Activated CD4-positive, alpha-beta T cell treated with anti-CD3 and anti-CD28 coated beads for 24 hours (primary cell): ENCODE measurements around the gene POU2F2.
"Not testable (repeated sequence)": the region's sequence is repeated elsewhere in the genome, so short reads cannot be mapped to it uniquely, and the experiment has no call there.

Experiments used
- DNase-seq, 2 donors: peaks; one replicate each; pipeline ENCODE4 v3.0.0-alpha.2; 2020; ENCODE audit warnings: low read depth in 2 of 2

Gene POU2F2

DNA sequence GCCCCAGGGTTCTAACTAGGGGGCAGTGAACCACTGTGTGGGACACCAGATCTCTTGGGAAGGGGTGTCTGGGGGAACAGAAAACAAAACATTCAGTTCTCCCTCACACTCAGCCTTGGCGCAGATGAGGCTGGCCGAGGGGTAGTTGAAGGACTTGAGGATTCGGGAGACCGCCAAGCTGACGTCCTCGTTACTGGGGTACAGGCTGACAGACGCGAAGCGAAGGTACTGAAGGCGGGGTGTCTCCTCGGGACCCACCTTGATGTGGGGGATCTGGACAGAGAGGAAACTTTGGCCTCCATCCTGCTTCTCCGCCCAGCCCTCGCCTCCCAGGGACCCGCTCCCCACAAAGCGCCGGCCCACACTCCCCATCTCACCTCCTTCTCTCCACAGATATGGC, 69.9 kb downstream of the POU2F2 start:
- DNase-seq, result no peak

DNA sequence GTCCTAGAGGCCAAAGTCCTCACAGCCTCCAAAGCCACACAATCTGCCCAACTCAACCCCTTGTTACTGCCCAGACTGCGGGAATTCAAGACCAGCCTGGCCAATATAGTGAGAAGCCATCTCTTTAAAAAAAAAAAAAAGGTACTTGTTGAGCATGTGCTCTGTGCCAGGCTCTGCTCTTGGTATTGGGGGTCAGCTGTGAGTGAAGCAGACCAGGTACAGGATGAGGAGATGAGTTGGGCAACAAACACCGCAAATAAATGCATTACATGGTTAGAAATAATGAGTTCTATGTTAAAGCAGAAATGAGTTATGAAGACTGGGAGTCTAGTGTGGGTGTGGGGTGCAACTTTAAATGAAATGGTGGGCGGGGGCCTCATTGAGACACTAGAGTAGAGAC, 72.1 kb downstream of the POU2F2 start:
- DNase-seq, result no peak

DNA sequence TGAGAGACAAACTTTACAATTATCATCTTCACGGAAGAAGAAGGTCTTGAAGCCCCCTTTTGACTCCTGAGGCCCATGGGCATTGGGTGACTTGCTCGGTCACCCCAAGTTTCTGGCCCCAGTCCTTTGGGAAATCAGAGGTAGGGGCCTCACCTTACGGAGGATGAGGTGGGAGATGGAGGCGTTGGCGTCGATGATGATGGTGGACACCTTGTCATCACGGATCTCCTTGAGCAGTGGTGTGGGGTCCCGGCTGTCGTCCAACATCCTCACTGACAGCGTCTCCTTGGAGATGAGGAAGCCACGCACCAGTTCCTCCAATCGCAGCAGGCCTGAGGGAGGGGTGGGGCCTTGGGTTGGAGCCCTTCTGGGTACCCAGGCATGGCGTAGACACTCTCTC, 73.0 kb downstream of the POU2F2 start:
- no peak for DNase-seq

DNA sequence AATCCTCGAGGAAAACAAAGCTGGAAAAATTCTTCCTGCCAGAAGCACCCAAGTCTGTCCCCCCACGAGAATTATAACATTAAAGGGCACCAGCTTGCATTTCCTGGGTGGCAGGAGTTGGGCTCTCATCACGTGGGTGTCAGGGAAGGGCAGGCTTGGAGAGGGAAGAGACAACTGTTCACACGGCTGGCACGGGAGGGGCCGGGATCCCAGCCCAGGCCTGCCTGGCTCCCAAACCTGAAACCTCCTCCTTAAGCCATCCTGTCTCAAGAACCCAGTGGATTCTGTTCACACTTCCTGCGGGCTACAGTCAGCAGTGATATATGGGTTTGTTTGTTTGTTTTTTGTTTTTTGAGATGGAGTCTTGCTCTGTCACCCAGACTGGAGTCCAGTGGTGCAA, 74.4 kb downstream of the POU2F2 start:
- no peak for DNase-seq

DNA sequence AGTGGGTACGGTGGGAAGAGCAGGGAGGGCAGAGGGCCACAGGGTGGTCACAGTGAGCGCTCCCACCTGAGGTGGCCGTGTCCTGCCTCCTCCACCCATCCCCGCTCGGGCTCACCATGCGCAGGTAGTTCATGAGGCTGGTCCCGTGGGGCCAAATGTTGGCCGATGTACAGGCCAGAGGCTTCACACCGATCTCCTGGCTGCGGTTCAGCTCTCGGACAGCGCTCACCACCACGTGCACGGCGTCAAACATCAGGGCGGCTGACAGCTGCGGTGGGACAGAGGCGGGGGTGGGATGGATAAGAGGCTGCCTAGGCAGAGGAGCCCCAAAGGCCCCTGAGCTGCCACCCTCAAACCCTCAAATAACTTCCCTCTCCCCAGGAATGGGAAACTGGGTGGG, 78.0 kb downstream of the POU2F2 start:
- DNase-seq, result no peak

DNA sequence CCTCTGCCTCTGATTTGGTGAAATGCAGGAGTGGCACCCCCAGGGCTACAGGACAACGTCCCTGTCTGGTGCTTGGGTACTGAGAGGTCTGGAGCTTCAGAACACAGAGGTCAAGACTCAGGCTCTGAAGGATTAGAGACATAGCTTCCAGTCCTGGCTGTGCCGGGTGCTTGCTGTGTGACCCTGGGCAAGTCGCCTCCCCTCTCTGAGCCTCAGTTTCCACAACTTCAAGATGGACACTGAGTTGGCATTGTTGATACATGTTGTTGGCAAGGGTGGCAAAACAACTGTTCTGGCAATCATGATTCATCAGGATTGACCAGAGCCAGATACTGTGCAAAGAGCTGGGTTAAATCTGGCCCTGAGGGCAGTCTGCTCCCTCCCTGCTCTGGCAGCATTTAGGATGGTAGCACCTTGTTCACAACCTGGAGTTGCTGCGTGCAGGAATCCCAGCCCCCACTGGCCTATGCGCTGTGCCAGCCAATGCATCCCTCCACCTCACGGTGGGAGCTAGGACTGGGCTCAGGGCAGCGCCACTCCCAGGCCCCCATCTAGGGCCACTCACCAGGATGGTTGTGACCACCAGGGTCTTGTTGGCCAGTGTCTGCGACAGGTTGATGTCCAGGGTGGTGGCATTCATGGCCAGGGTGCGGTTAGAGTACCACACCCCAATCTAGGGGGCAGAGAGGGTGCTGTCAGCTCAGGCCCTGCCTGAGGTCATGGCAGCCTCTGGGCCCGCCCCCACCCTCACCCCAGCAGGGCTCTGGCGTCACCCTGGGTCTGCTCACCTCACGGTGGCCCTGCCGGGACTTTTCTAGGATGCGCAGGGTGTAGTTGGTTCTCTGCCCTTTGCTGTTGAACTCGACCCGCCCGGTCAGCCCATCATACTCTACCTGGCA, 79.0 kb downstream of the POU2F2 start:
- no peak for DNase-seq

DNA sequence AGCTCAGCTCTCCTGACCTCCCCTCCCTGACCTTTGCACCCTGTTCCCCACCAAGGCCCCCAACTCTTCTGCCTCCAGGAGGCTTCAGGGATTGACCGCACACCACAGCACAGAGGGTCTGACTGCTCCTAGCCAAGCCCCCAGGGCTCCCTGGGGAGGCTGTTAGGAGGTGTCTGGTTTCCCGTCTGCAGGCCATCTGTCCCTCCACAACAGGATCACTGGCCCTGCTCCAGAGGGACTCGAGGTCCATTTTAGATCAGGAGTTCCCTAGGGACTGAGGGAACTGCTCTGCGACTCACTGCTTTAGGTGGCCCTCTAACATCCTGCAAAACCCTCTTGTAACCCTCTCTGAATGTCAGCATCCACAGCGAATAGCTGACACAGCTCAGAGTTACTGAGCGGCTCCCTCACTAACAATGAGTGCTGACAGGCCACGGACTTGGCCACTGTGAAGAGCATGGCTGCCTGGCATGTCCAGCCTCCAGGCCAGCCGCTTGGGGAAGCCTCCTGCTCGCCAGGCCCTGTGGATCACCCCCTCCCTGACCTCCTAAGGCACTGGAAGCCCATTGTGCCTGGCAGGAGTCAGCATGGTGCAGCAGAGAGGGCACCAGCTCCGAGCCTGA, 79.9 kb downstream of the POU2F2 start:
- DNase-seq, result no peak

DNA sequence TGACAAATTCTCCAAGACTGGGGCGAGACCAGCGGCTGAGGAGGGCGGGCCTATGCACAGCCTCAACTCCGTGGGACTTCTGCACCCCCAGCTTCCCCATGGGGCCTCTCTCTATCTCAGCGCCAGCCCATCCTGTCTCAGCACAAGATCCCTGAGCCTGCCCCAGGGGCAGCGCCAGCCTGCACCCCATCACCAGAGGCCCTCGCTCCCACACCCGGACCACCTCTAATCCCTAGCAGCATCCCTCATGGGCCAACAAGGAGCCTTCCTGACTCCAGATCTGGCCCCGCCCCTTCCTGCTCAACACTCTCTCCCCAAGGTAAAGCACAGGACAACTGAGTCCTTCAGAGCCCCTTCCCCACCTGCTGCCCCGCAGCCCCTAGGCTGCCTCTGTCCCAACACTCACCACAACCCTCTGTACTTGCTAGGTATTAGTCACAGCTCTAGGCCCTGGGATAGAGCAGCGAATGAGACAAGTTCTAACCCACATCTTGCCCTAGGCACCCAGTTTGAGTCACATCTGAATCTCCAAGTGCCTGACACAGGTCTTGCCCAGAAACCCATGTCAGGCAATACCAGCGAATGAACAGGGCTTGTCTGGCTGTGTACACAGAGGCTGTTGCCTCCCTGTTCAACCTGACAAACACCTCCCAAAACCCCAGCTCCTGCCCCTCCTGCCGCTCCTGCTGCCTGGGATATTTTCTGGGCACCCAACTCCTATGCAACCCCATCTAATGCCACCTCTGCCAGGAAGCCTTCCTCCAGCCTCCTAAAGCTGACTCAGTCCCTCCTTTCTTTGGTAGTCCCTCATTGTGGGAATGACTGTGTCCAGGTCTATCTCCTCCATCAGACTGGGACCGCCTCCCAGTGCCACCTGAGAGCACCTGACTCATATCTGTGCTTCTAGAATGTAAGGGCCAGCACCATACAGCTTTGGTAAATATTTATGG, 80.8 kb downstream of the POU2F2 start:
- no peak for DNase-seq

DNA sequence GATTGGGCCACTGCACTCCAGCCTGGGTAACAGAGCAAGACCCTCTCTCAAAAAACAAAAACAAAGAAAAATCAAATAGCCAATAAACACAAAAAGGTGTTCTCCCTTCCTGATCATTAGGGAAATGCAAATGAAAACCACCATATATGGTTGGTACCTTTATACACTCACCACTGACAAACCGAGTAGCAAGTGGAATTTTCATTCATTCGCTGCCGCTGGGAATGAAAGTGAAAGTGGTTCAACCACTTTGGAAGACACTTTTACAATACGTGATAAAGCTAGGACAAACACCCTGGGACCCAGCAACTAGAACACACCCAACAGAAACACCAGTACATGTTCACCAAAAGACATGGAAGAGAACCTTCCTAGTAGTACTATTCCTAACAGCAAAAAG, 83.3 kb downstream of the POU2F2 start:
- DNase-seq, result no peak

DNA sequence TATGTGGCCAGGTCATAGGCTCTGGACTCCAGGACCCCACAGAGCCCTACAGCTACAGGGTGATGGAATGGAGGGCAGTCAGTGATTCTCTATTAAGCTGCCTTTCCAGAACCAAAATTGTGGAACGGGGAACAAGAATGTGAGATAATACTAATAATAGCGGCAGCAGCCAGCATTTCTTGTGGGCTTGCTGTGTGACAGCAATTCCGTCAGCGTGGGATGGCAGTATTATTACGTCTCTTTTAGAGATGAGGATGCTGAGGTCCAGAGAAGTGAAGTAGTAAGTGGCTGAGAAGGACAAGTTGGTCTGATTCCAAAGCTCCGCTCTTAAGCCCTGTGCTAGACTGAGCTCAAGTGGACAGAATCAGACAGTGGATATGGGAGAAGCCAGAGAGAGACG, 86.7 kb downstream of the POU2F2 start:
- DNase-seq, result no peak

DNA sequence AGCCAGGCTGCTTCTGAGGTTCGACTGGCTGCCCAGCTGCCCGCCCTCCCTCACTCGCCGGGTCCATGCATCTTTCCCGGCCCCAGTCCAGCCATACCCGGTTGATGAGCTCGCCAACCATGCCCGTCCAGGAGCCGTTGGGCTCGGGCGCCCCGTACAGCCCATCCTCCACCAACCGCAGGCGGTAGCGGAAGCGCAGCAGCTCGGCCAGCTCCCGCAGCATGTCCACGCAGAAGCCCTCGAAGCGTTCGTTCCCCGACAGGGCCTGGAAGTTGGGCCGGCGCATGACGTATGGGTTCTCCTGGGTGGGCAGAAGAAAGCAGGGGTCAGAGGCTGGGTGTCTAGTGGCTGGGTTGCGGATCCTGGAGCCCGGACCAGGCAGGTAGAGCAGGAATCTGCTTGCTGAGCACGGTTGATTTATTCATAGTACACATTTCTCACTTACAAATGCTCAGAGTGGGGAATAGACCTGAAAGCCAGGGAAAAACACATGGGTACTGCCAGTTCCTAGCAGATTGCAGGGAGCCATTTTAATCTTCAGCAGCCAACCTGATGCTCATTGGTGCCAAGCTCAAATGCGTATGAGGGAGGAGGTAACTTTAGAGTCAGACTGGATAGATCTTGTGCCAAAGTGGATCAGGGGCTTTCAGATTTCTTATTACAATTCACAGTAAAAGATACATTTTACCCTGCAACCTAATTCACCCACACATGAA, 89.6 kb downstream of the POU2F2 start:
- no peak for DNase-seq

DNA sequence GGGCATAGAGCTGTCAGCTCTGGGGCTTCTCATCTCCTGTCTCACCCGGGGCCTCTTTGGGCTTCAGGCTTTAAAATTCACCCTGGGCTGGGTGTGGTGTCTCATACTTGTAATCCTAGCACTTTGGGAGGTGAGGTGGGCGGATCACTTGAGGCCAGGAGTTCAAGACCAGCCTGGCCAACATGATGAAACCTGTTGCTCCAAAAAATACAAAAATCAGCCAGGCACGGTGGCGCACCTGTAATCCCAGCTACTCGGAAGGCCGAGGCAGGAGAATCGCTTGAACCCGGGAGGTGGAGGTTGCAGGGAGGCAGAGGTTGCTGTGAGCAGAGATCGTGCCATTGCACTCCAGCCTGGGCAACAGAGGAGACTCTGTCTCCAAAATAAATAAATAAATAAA, 91.8 kb downstream of the POU2F2 start:
- not testable (repeated sequence) for DNase-seq

DNA sequence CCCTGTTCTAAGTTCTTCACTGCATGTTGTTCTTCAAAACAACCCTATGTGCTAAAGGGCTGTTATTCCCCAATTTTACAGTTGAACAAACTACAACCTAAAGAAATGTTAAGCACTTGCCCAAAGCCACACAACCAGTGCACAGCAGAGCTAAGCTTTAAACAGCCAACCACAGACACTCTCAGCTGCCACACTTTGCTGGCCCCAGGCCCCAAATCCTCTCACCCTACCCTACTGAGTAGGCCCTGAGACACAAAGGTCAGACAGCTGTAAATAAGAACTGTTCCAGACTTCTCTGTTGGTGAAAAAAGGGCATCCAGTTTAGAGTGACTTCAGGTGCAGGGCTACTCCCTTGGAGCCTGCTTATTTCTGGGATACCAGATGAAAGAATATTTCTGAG, 92.2 kb downstream of the POU2F2 start:
- DNase-seq, result no peak

DNA sequence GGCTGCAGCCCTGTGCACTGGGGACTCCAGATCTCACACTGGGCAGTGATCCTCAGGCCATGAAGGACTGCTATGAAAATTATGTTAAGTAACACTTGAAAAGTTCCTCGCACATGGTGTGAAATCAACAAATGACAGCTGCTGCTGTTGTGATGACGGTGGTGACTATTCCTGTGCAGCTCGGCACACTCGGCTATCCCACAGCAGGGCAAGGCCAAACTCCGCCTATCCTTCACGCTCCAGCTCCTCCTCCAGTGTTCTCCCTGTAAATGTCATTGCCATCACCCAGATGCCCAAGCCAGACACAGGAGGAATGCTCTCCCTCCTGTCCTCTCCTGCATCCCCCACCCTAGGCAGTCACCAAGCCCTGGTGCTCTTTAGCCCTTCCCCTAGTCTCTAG, 93.6 kb downstream of the POU2F2 start:
- DNase-seq, result no peak

DNA sequence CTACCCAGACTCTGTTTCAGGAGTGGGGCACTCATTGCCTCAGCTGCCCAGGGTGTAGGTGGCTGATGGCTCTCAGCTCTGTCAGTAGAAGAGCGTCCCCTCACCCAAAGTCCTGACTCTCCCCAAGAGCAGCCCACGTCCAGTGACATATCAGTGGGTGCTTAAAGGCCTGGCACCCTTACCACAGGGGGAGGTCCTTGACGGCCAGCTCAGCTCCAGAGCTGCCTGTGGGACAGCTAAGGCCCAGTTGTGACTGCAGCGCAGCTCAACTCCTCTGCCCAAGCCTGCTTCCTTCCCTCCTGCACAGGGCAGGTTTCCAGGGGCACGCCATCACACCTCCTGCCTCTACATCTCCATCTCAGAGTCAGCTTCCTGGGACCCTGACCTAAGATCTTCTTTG, 94.6 kb downstream of the POU2F2 start:
- DNase-seq, result no peak
